Measurements from ENCODE around the gene UNC13D.

GRCh38 chr17:75839942-75840798, 4.0 kb downstream of the UNC13D start:
- TF ChIP-seq CTCF (IDR thresholded peaks at IDR 0.05): no peak
- TF ChIP-seq POLR2A (IDR thresholded peaks at IDR 0.05; ENCODE audit: low read depth): no peak
- TF ChIP-seq EP300 (IDR thresholded peaks at IDR 0.05): no peak

Data from esophagus muscularis mucosa (tissue), 4 donors.